GM23248 (cell line): ENCODE results near the gene MTMR4. TPM values are rescaled to one million over a fixed set of nuclear protein-coding genes. Genes with fewer than 3 reads are reported as not detected.
A peak's percentile ranks its signal among the peaks of the same experiment; 100 is the strongest.

Source experiments
- DNase-seq: peaks from one replicate; pipeline ENCODE4 v3.0.0-alpha.2; 2015
- H2AFZ ChIP-seq: fragments of 200-600 bp; sonication (generic); 2 replicates; pipeline ENCODE4 v1.6.1; 2016; ENCODE audit warnings: antibody characterized with exemption
- H3F3A ChIP-seq: fragments of 200-600 bp; sonication (generic); 2 replicates; pipeline ENCODE4 v1.6.1; 2016; ENCODE audit warnings: mild to moderate bottlenecking, antibody characterized with exemption, mixed run types; ENCODE audit not compliant: insufficient read depth
- H3K27ac ChIP-seq: fragments of 200-600 bp; sonication (generic); 2 replicates; pipeline ENCODE4 v1.5.1; 2016; ENCODE audit warnings: mild to moderate bottlenecking
- H3K27me3 ChIP-seq: fragments of 200-600 bp; sonication (generic); replicated peaks from 2 replicates; pipeline ENCODE4 v1.6.1; 2016; ENCODE audit warnings: mild to moderate bottlenecking; ENCODE audit not compliant: insufficient read depth
- H3K36me3 ChIP-seq: fragments of 200-600 bp; sonication (generic); 2 replicates; pipeline ENCODE4 v1.6.1; 2016; ENCODE audit warnings: low read depth, mild to moderate bottlenecking
- H3K4me1 ChIP-seq: fragments of 200-600 bp; sonication (generic); 2 replicates; pipeline ENCODE4 v1.6.1; 2016; ENCODE audit warnings: mild to moderate bottlenecking; ENCODE audit not compliant: insufficient read depth
- H3K4me2 ChIP-seq: fragments of 200-600 bp; sonication (generic); one replicate; pipeline ENCODE4 v1.6.1; 2016; ENCODE audit warnings: mild to moderate bottlenecking; ENCODE audit not compliant: unreplicated experiment
- H3K4me3 ChIP-seq: fragments of 200-600 bp; sonication (generic); 2 replicates; pipeline ENCODE4 v1.5.1; 2016; ENCODE audit warnings: mild to moderate bottlenecking
- H3K79me2 ChIP-seq: fragments of 200-600 bp; sonication (generic); 2 replicates; pipeline ENCODE4 v1.6.1; 2016; ENCODE audit warnings: mild to moderate bottlenecking; ENCODE audit not compliant: insufficient read depth
- H3K9ac ChIP-seq: fragments of 200-600 bp; sonication (generic); 2 replicates; pipeline ENCODE4 v1.6.1; 2016; ENCODE audit warnings: mild to moderate bottlenecking
- H3K9me2 ChIP-seq: fragments of 200-600 bp; sonication (generic); 2 replicates; pipeline ENCODE4 v1.6.1; 2016; ENCODE audit warnings: mixed run types, mild to moderate bottlenecking, moderate library complexity; ENCODE audit not compliant: insufficient read depth
- H3K9me3 ChIP-seq: fragments of 200-600 bp; sonication (generic); one replicate; pipeline ENCODE4 v1.6.1; 2017; ENCODE audit warnings: low read depth
- H4K20me1 ChIP-seq: fragments of 200-600 bp; sonication (generic); 2 replicates; pipeline ENCODE4 v1.6.0; 2016; ENCODE audit not compliant: insufficient read depth
- EZH2 ChIP-seq: fragments of 200-600 bp; sonication (generic); IDR thresholded peaks from 2 replicates; pipeline ENCODE4 v1.6.1; 2018; ENCODE audit warnings: antibody characterized with exemption, mild to moderate bottlenecking; ENCODE audit not compliant: insufficient read depth, poor library complexity, severe bottlenecking
- EZH2phosphoT487 ChIP-seq: fragments of 200-600 bp; sonication (generic); IDR thresholded peaks from 2 replicates; pipeline ENCODE4 v1.6.1; 2018; ENCODE audit warnings: antibody characterized with exemption, moderate library complexity, mild to moderate bottlenecking, low read depth; ENCODE audit not compliant: insufficient read depth
- WGBS, 2 experiments: methylation state at CpG; one replicate each; pipeline ENCODE4 v1.1.6; 2015 to 2017; ENCODE audit warnings: low lambda C conversion rate in 2 of 2, low coverage in 1 of 2; ENCODE audit errors: missing lambda C conversion rate in 2 of 2; 5-methylcytosine and 5-hydroxymethylcytosine counted together
- in situ Hi-C: fragments of 300-500 bp; cut with MboI; formaldehyde crosslinking; loops from 2 replicates; pipeline ENCODE4 v1.15.0; 2020
- polyA plus RNA-seq: library from polyadenylated mRNA; unstranded; fragments of >200 nt; fragmentation: Nextera tagmentation; extraction: Ambion mirVana; gene quantifications from 2 replicates; pipeline ENCODE4 v1.2.1, GENCODE V29; 2016
- total RNA-seq: library from RNA; depleted of rRNA; stranded (reverse); fragments of >200 nt; shearing (Covaris generic); gene quantifications from 2 replicates; pipeline ENCODE4 v1.2.3, GENCODE V29; 2014

Gene MTMR4
- total and polyA plus RNA-seq, 2 experiments from 2014 or later, result 8.2 to 19.6 TPM

GRCh38 chr17:58521680-58522079 lies 7.2 kb upstream of the MTMR4 start:
- Histone ChIP-seq H4K20me1 (no peaks in the 10 kb centered on the region), H3K27ac (no peak overlapping the region), H3K4me3 (no peak overlapping the region), H3K9me3 (no peaks in the 10 kb centered on the region), H2AFZ (no peak overlapping the region), H3F3A (peaks cover 12% of the 10 kb centered on the region; the same call in 1 of the 2 replicates), H3K27me3 (no peaks in the 10 kb centered on the region), H3K4me1 (peaks cover 12% of the 10 kb centered on the region), H3K36me3 (no peaks in the 10 kb centered on the region), H3K4me2 (no peak overlapping the region), H3K9me2 (no peaks in the 10 kb centered on the region), H3K79me2 (no peaks in the 10 kb centered on the region), H3K9ac (no peak overlapping the region)
- in situ Hi-C loops, result no loop called here
- no peak for DNase-seq
- 79 to 83% methylated on average over 10 of the region's 10 CpGs for WGBS, 2 experiments
- no peak for TF ChIP-seq EZH2phosphoT487
- no peak for TF ChIP-seq EZH2

DNA sequence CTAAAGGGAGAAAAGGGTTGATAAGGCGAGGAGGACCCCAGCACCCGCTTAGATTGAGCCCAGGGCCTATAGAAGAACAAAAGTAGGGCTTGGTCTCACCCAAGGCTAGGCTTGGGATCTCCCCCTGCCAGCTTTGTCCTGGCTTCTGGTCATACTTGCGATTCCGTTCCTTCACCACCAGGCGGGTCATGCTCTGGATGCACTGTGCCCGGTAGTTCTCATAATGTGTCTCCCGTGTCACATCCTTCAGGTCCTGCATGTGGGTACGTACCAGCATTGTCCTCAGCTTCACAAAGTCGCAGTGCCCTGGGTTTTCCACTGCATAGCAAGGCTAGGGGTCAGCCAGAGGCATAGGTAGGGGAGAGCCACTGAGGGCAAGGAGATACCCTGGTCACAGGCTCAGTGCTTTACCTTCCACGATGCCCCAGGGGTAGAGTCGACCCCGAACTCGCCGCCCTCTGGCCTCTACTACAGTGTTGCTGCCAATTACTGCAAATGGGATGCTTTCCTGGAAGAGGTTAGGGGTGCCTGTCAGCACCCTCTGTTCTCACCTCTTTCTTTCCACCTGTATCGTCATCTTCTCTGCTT lies 6.5 kb upstream of the MTMR4 start:
- no peaks in the 10 kb centered on the region for H3K9me2 ChIP-seq
- no peaks in the 10 kb centered on the region for H4K20me1 ChIP-seq
- H3K4me1 ChIP-seq, result peaks cover 12% of the 10 kb centered on the region
- in situ Hi-C loops, result no loop called here
- no peaks in the 10 kb centered on the region for H3K79me2 ChIP-seq
- H3F3A ChIP-seq, result peaks cover 12% of the 10 kb centered on the region; the same call in 1 of the 2 replicates
- H3K36me3 ChIP-seq, result no peaks in the 10 kb centered on the region
- no peak overlapping the region for H3K4me2 ChIP-seq
- H3K4me3 ChIP-seq, result no peak overlapping the region
- 61 to 68% methylated on average over 15 of the region's 15 CpGs for WGBS, 2 experiments
- H3K27ac ChIP-seq, result no peak overlapping the region
- DNase-seq, result peak; percentile 40
- no peaks in the 10 kb centered on the region for H3K27me3 ChIP-seq
- no peak overlapping the region for H3K9ac ChIP-seq
- TF ChIP-seq EZH2, result no peak
- no peak for TF ChIP-seq EZH2phosphoT487
- H2AFZ ChIP-seq, result no peak overlapping the region
- H3K9me3 ChIP-seq, result no peaks in the 10 kb centered on the region

DNA sequence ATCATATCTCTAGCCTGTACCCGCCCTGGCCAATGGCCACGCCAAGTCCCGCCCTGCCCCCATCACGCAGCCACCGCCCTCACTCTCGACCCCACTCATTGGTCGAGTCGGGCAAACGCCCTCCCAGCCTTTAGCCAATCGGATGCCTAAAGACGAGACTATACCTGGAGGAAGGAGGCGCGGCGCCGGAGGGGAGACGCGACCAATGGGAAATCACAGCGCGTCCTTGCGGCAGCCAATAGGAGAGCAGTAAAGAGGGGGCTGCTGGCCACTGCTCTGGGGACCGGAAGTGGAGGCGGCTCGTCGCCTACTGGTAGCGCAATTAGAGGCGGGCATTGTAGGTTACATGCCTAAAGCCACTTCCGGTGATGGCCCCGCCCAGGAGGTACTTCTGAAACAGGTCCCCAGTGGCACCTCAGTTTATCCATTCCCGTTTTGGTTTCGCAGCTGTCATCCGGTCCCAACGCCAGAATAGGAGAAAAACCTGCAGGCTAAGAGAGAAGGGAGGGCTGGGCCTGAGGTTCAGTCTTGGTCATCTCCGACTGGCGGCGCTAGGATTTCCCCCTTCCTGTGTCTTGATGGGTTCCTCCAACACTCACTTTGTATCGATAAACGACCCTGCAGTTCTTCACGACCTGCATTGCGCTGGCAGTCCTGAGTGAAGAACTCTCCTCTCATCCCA lies 3.6 kb upstream of the MTMR4 start:
- Histone ChIP-seq H2AFZ (peak overlapping the region; percentile 96), H3K4me2 (peak overlapping the region; percentile 89), H3K36me3 (no peaks in the 10 kb centered on the region), H3F3A (peaks cover 20% of the 10 kb centered on the region), H3K4me1 (0 out of 2 replicates have a peak, but pooled peaks cover 5% of the 10 kb centered on the region), H3K27me3 (no peaks in the 10 kb centered on the region), H3K4me3 (peak overlapping the region; percentile 74), H3K9ac (peak overlapping the region; percentile 75), H3K79me2 (no peaks in the 10 kb centered on the region), H3K9me3 (no peaks in the 10 kb centered on the region), H3K27ac (peak overlapping the region; percentile 65), H3K9me2 (no peaks in the 10 kb centered on the region), H4K20me1 (no peaks in the 10 kb centered on the region)
- WGBS, 2 experiments, result 0 to 1% methylated on average over 38 to 39 of the region's 39 CpGs
- DNase-seq, result peak; percentile 100
- in situ Hi-C loops, result no loop called here
- no peak for TF ChIP-seq EZH2
- no peak for TF ChIP-seq EZH2phosphoT487

- Histone ChIP-seq H3K4me1 (0 out of 2 replicates have a peak, but pooled peaks cover 5% of the 10 kb centered on the region), H2AFZ (peak overlapping the region; percentile 83), H3F3A (peaks cover 20% of the 10 kb centered on the region), H3K9me2 (no peaks in the 10 kb centered on the region), H3K4me3 (peak overlapping the region; percentile 74), H3K36me3 (no peaks in the 10 kb centered on the region), H3K27me3 (no peaks in the 10 kb centered on the region), H3K9me3 (no peaks in the 10 kb centered on the region), H3K79me2 (no peaks in the 10 kb centered on the region), H3K27ac (peak overlapping the region; percentile 55), H3K9ac (peak overlapping the region; percentile 75), H4K20me1 (no peaks in the 10 kb centered on the region), H3K4me2 (peak overlapping the region; percentile 79)
- WGBS, 2 experiments, result 1 to 2% methylated on average over 22 to 27 of the region's 27 CpGs
- in situ Hi-C loops, result no loop called here
- TF ChIP-seq EZH2phosphoT487 (no peak), EZH2 (no peak)
- no peak for DNase-seq
These were observed 3.0 kb upstream of the MTMR4 start for GRCh38 chr17:58517378-58517927.
